Neuronal stem cell (in vitro differentiated cells): ENCODE measurements around the gene TCF21.
"Not testable (repeated sequence)": the region's sequence is repeated elsewhere in the genome, so short reads cannot be mapped to it uniquely, and the experiment has no call there.

Experiments
- DNase-seq: peaks from one replicate; pipeline ENCODE4 v3.0.0-alpha.2; 2013; ENCODE audit warnings: low spot score
- H2AFZ ChIP-seq: one replicate; pipeline ENCODE4 v1.6.1; 2013; ENCODE audit warnings: mild to moderate bottlenecking, low read length, inconsistent platforms
- H2AK5ac ChIP-seq: 2 replicates; pipeline ENCODE4 v1.6.1; 2013; ENCODE audit warnings: low read depth, mild to moderate bottlenecking, inconsistent platforms, low read length, moderate library complexity, mixed read lengths
- H2BK120ac ChIP-seq: 2 replicates; pipeline ENCODE4 v1.6.1; 2013; ENCODE audit warnings: low read depth, mild to moderate bottlenecking, inconsistent platforms, low read length, moderate library complexity, mixed read lengths
- H2BK12ac ChIP-seq: one replicate; pipeline ENCODE4 v1.6.1; 2013; ENCODE audit warnings: low read length, inconsistent platforms
- H2BK15ac ChIP-seq: 2 replicates; pipeline ENCODE4 v1.6.1; 2013; ENCODE audit warnings: mild to moderate bottlenecking, low read length, inconsistent platforms, mixed read lengths
- H2BK5ac ChIP-seq: one replicate; pipeline ENCODE4 v1.6.1; 2013; ENCODE audit warnings: inconsistent platforms, mild to moderate bottlenecking, low read length, moderate library complexity
- H3K14ac ChIP-seq: one replicate; pipeline ENCODE4 v1.6.1; 2013; ENCODE audit warnings: low read length, inconsistent platforms
- H3K18ac ChIP-seq: 2 replicates; pipeline ENCODE4 v1.6.1; 2013; ENCODE audit warnings: low read length, inconsistent platforms
- H3K23ac ChIP-seq: 2 replicates; pipeline ENCODE4 v1.6.1; 2013; ENCODE audit warnings: low read depth, mild to moderate bottlenecking, mixed read lengths, low read length, inconsistent platforms; ENCODE audit not compliant: poor library complexity
- H3K27ac ChIP-seq: replicated peaks from 3 replicates; pipeline ENCODE4 v1.5.1; 2013; ENCODE audit warnings: low read length, inconsistent platforms
- H3K27me3 ChIP-seq, 3 experiments: 2 replicates each; pipeline ENCODE4 v1.6.1; 2013; ENCODE audit warnings: low read length in 3 of 3, mild to moderate bottlenecking in 2 of 3, inconsistent platforms in 1 of 3, low read depth in 1 of 3, mixed read lengths in 1 of 3, moderate library complexity in 1 of 3; ENCODE audit not compliant: control insufficient read depth in 3 of 3, insufficient read depth in 3 of 3
- H3K36me3 ChIP-seq, 2 donors: replicated peaks in 1 of 2; 2 replicates each; pipeline ENCODE4 v1.6.1; 2013; ENCODE audit warnings: low read length in 2 of 2; ENCODE audit not compliant: control insufficient read depth in 2 of 2, insufficient read depth in 2 of 2
- H3K4ac ChIP-seq: 2 replicates; pipeline ENCODE4 v1.6.1; 2013; ENCODE audit warnings: inconsistent platforms, mild to moderate bottlenecking, low read length, moderate library complexity
- H3K4me1 ChIP-seq, 2 donors: 1 replicate in 1 of 2; 2 replicates in 1 of 2; pipeline ENCODE4 v1.6.1; 2013; ENCODE audit warnings: low read length in 2 of 2, low read depth in 1 of 2; ENCODE audit not compliant: control insufficient read depth in 2 of 2, insufficient read depth in 1 of 2
- H3K4me2 ChIP-seq: one replicate; pipeline ENCODE4 v1.6.1; 2013; ENCODE audit warnings: mild to moderate bottlenecking, low read length, inconsistent platforms; ENCODE audit not compliant: insufficient read depth, poor library complexity, severe bottlenecking
- H3K4me3 ChIP-seq, 2 donors: 2 replicates each; pipeline ENCODE4 v1.5.1; 2013; ENCODE audit warnings: low read length in 2 of 2, mild to moderate bottlenecking in 2 of 2, inconsistent platforms in 1 of 2, moderate library complexity in 1 of 2
- H3K79me1 ChIP-seq: one replicate; pipeline ENCODE4 v1.6.1; 2013; ENCODE audit warnings: low read depth, mild to moderate bottlenecking, inconsistent platforms, low read length, moderate library complexity
- H3K9ac ChIP-seq: one replicate; pipeline ENCODE4 v1.6.1; 2013; ENCODE audit warnings: mild to moderate bottlenecking, low read depth, low read length, inconsistent platforms; ENCODE audit not compliant: poor library complexity
- H3K9me3 ChIP-seq, 2 donors: replicated peaks in 1 of 2; 2 replicates each; pipeline versions ENCODE3 to v1.6.1; 2013; ENCODE audit warnings: low read length in 2 of 2, mild to moderate bottlenecking in 2 of 2, inconsistent platforms in 1 of 2, low read depth in 1 of 2, mixed read lengths in 1 of 2, moderate library complexity in 1 of 2; ENCODE audit not compliant: control insufficient read depth in 2 of 2, insufficient read depth in 1 of 2
- H4K8ac ChIP-seq: one replicate; pipeline ENCODE4 v1.6.1; 2013; ENCODE audit warnings: low read depth, mild to moderate bottlenecking, inconsistent platforms, low read length, moderate library complexity
- H4K91ac ChIP-seq: one replicate; pipeline ENCODE4 v1.6.1; 2013; ENCODE audit warnings: low read length, low read depth, mild to moderate bottlenecking, inconsistent platforms; ENCODE audit not compliant: poor library complexity
- WGBS, 2 donors: extraction: QIAGEN DNeasy Blood & Tissue Kit; methylation state at CpG; one replicate each; pipeline ENCODE4 v1.1.7; 2013; ENCODE audit warnings: missing lambda C conversion rate in 2 of 2, mixed read lengths in 1 of 2; ENCODE audit not compliant: insufficient read length in 2 of 2, insufficient replicate concordance in 1 of 2; ENCODE audit errors: extremely low coverage in 2 of 2; 5-methylcytosine and 5-hydroxymethylcytosine counted together

TCF21 gene

DNA sequence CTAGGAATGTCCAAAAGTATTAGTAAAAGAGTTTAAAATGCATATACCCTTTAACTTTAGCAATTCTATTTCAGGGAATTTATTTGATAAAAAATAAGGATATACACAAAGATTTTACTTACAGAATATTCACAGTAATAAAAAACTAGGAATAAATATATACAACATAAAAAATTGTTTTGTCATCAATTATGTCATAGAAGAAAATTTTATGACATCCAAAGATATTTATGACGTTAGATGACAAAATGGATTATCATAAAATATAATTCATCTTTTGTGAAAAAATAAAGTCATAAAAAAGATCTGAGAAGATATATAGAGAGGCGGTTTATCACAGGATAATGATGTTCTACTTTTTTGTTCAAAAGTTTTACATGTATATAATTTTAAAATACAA, 32.0 kb upstream of the TCF21 start:
- Histone ChIP-seq H4K91ac (no peak overlapping the region), H2AK5ac (no peak overlapping the region), H3K18ac (no peak overlapping the region), H2BK12ac (no peak overlapping the region), H3K36me3 (no peaks in the 10 kb centered on the region), H3K14ac (no peak overlapping the region), H2BK15ac (no peak overlapping the region), H3K4me1 (peaks cover 0 to 4% of the 10 kb centered on the region in 2 donors), H4K8ac (no peak overlapping the region), H3K4me2 (no peak overlapping the region), H3K23ac (no peak overlapping the region), H2BK120ac (no peak overlapping the region), H3K27ac (no peak overlapping the region), H3K4ac (no peak overlapping the region), H3K9me3 (no peaks in the 10 kb centered on the region), H3K4me3 (no peak overlapping the region), H2AFZ (no peak overlapping the region), H3K79me1 (no peaks in the 10 kb centered on the region), H3K27me3 (peaks cover 7 to 48% (median 22%) of the 10 kb centered on the region in 3 experiments), H2BK5ac (no peak overlapping the region), H3K9ac (no peak overlapping the region)
- no peak for DNase-seq
- WGBS, 2 donors: no CpG with 5 or more reads among the region's 2 CpGs

- H2BK12ac ChIP-seq: no peak overlapping the region
- H2BK120ac ChIP-seq: no peak overlapping the region
- H3K18ac ChIP-seq: no peak overlapping the region
These were observed 31.2 kb upstream of the TCF21 start for GRCh38 chr6:133857696-133858095.

DNA sequence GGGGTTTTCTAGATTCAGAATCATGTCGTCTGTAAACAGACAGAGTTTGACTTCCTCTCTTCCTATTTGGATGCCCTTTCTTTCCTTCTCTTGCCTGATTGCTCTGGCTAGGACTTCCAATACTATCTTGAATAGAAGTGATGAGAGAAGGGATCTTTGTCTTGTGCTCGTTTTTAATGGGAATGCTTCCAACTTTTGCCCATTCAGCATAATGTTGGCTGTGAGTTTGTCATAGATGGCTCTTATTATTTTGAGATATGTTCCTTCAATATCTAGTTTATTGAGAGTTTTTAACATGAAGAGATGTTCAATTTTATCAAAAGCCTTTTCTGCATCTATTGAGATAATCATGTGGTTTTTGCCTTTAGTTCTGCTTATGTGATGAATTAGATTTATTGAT, 27.6 kb upstream of the TCF21 start:
- not testable (repeated sequence) for H2AFZ ChIP-seq, H3K36me3 ChIP-seq, H2BK12ac ChIP-seq, H4K91ac ChIP-seq, H3K4me2 ChIP-seq, H3K79me1 ChIP-seq, DNase-seq, H3K23ac ChIP-seq, H3K18ac ChIP-seq, H2BK5ac ChIP-seq, H3K27me3 ChIP-seq, H3K4me1 ChIP-seq, H3K4ac ChIP-seq, H2BK120ac ChIP-seq, H2AK5ac ChIP-seq, H3K9ac ChIP-seq, H3K27ac ChIP-seq, H4K8ac ChIP-seq, H3K14ac ChIP-seq, H3K9me3 ChIP-seq, H2BK15ac ChIP-seq, H3K4me3 ChIP-seq
- no CpG with 5 or more reads among the region's 2 CpGs for WGBS, 2 donors

More at GRCh38 chr6:133857696-133858095, 31.2 kb upstream of the TCF21 start:
- Histone ChIP-seq H3K4me3 (no peak overlapping the region), H3K9ac (no peak overlapping the region), H3K14ac (no peak overlapping the region), H3K4me2 (no peak overlapping the region), H4K8ac (no peak overlapping the region), H3K4me1 (peaks cover 0 to 4% of the 10 kb centered on the region in 2 donors), H3K79me1 (no peaks in the 10 kb centered on the region), H2BK15ac (no peak overlapping the region), H3K36me3 (no peaks in the 10 kb centered on the region), H3K27ac (no peak overlapping the region), H3K9me3 (no peaks in the 10 kb centered on the region), H3K27me3 (peaks cover 7 to 41% (median 22%) of the 10 kb centered on the region in 3 experiments), H2AFZ (no peak overlapping the region), H3K4ac (no peak overlapping the region), H3K23ac (no peak overlapping the region), H4K91ac (no peak overlapping the region), H2BK5ac (no peak overlapping the region), H2AK5ac (no peak overlapping the region)
- no peak for DNase-seq

GRCh38 chr6:133863228-133863627, 25.7 kb upstream of the TCF21 start:
- no peaks in the 10 kb centered on the region for H3K4me1 ChIP-seq
- H3K36me3 ChIP-seq: no peaks in the 10 kb centered on the region
- H3K27me3 ChIP-seq: no peaks in the 10 kb centered on the region
- no peak overlapping the region for H2AK5ac ChIP-seq
- no CpG with 5 or more reads among the region's 1 CpG for WGBS, 2 donors
- H2AFZ ChIP-seq: no peak overlapping the region
- H2BK12ac ChIP-seq: no peak overlapping the region
- no peak overlapping the region for H2BK15ac ChIP-seq
- H2BK120ac ChIP-seq: no peak overlapping the region
- H3K4me3 ChIP-seq: no peak overlapping the region
- H3K4ac ChIP-seq: no peak overlapping the region
- peaks cover 0 to 3% of the 10 kb centered on the region in 2 donors for H3K9me3 ChIP-seq
- DNase-seq: no peak
- H4K8ac ChIP-seq: no peak overlapping the region
- no peak overlapping the region for H3K27ac ChIP-seq
- H3K79me1 ChIP-seq: no peaks in the 10 kb centered on the region
- H3K14ac ChIP-seq: no peak overlapping the region
- H3K4me2 ChIP-seq: no peak overlapping the region
- no peak overlapping the region for H3K9ac ChIP-seq
- H2BK5ac ChIP-seq: no peak overlapping the region
- H4K91ac ChIP-seq: no peak overlapping the region
- no peak overlapping the region for H3K18ac ChIP-seq
- H3K23ac ChIP-seq: no peak overlapping the region
